Caco-2 (cell line): ENCODE results near the gene RPUSD3. TPM values are rescaled to one million over a fixed set of nuclear protein-coding genes. Genes with fewer than 3 reads are reported as not detected.

Experiments
- BruUV-seq: library from RNA; stranded (reverse); fragments of 400-500 nt; replicated peaks from 2 replicates; lab custom pipeline; 2021; lab: Mats Ljungman, UMichigan
- CTCF ChIA-PET: fragments of 300-600 bp; sonication (Branson Sonifier 250); formaldehyde crosslinking; loops from one replicate; lab custom pipeline; 2022; ENCODE audit warnings: antibody characterized with exemption; lab: Charles Lee
- POLR2A ChIA-PET: fragments of 300-600 bp; sonication (Branson Sonifier 250); formaldehyde crosslinking; loops from one replicate; lab custom pipeline; 2022; ENCODE audit warnings: antibody characterized with exemption; lab: Charles Lee
- DNase-seq, 2 experiments: peaks; one replicate each; pipeline versions ENCODE4 v3.0.0 to v3.0.0-alpha.2; 2020 to 2022
- H3K27me3 ChIP-seq: replicated peaks from 2 replicates; pipeline ENCODE4 v1.6.0; 2011; ENCODE audit warnings: low read length; ENCODE audit not compliant: control insufficient read depth, insufficient read depth
- H3K36me3 ChIP-seq: 2 replicates; pipeline ENCODE4 v1.5.1; 2011; ENCODE audit warnings: low read length; ENCODE audit not compliant: control insufficient read depth, insufficient read depth
- H3K4me1 ChIP-seq: fragments of 250-450 bp; sonication (Bioruptor Pico); 2 replicates; pipeline ENCODE4 v1.5.1; 2020; ENCODE audit warnings: mild to moderate bottlenecking
- H3K4me3 ChIP-seq: 2 replicates; pipeline ENCODE4 v1.5.1; 2011; ENCODE audit warnings: low read depth, mild to moderate bottlenecking, control low read depth, low read length
- H3K9me3 ChIP-seq: fragments of 250-450 bp; sonication (Bioruptor Pico); 2 replicates; pipeline ENCODE4 v1.5.1; 2020; ENCODE audit warnings: mild to moderate bottlenecking, moderate library complexity
- H3K27ac Mint-ChIP-seq: one replicate; pipeline ENCODE4 v1.8.0; 2022; ENCODE audit warnings: mixed read lengths; ENCODE audit not compliant: unreplicated experiment
- H3K27me3 Mint-ChIP-seq: one replicate; pipeline ENCODE4 v1.8.0; 2022; ENCODE audit warnings: mixed read lengths; ENCODE audit not compliant: insufficient read depth, unreplicated experiment
- H3K36me3 Mint-ChIP-seq: one replicate; pipeline ENCODE4 v1.8.0; 2022; ENCODE audit warnings: mild to moderate bottlenecking, mixed read lengths; ENCODE audit not compliant: insufficient read depth, unreplicated experiment
- H3K4me1 Mint-ChIP-seq: one replicate; pipeline ENCODE4 v1.8.0; 2022; ENCODE audit warnings: low read depth, mixed read lengths; ENCODE audit not compliant: unreplicated experiment
- H3K4me3 Mint-ChIP-seq: one replicate; pipeline ENCODE4 v1.8.0; 2022; ENCODE audit warnings: mild to moderate bottlenecking, moderate library complexity, mixed read lengths; ENCODE audit not compliant: unreplicated experiment
- H3K9me3 Mint-ChIP-seq: one replicate; pipeline ENCODE4 v1.8.0; 2022; ENCODE audit warnings: mixed read lengths; ENCODE audit not compliant: unreplicated experiment
- intact Hi-C: fragments of 100-400 bp; cut with micrococcal nuclease; formaldehyde crosslinking; loops from one replicate; pipeline ENCODE4 v1.10.0; 2022; ENCODE audit not compliant: unreplicated experiment
- total RNA-seq: library from RNA; stranded (reverse); gene quantifications from 2 replicates; pipeline ENCODE4 v1.2.3, GENCODE V29; 2022
- TF ChIP-seq, protein P1 (sequence below), 2 experiments: fragments of 200-600 bp in 1 of 2; IDR thresholded peaks; 1 replicate in 1 of 2; 2 replicates in 1 of 2; pipeline versions ENCODE4 v1.5.1 to v1.8.0; 2011 to 2022; ENCODE audit warnings: antibody characterized with exemption in 1 of 2, control low read depth in 1 of 2, inconsistent platforms in 1 of 2, low read depth in 1 of 2, low read length in 1 of 2, mild to moderate bottlenecking in 1 of 2, moderate library complexity in 1 of 2; ENCODE audit not compliant: insufficient read depth in 1 of 2, severe bottlenecking in 1 of 2, unreplicated experiment in 1 of 2

Gene RPUSD3
- total RNA-seq, 1 experiment from 2014 or later, result 61.8 TPM

DNA sequence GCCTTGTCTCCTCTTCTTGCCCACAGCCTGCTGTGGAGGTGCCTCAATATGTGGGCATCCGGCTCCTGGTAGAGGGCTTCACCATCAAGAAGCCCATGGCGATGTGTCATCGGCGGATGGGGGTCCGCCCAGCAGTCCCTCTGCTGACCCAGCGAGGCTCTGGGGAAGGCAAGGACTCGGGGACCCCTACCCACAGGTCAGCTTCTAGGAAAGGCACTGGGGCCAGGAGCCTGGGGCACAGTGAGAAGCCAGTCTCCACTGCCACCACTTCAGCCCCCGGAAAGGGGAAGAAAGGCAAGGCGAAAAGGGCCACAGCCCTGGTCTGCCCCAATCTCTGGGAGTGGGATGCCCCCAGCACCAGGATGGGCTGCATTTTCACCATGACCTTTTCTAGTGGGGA lies 10.7 kb downstream of the RPUSD3 start:
- TF ChIP-seq, protein P1, sequence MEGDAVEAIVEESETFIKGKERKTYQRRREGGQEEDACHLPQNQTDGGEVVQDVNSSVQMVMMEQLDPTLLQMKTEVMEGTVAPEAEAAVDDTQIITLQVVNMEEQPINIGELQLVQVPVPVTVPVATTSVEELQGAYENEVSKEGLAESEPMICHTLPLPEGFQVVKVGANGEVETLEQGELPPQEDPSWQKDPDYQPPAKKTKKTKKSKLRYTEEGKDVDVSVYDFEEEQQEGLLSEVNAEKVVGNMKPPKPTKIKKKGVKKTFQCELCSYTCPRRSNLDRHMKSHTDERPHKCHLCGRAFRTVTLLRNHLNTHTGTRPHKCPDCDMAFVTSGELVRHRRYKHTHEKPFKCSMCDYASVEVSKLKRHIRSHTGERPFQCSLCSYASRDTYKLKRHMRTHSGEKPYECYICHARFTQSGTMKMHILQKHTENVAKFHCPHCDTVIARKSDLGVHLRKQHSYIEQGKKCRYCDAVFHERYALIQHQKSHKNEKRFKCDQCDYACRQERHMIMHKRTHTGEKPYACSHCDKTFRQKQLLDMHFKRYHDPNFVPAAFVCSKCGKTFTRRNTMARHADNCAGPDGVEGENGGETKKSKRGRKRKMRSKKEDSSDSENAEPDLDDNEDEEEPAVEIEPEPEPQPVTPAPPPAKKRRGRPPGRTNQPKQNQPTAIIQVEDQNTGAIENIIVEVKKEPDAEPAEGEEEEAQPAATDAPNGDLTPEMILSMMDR (IDR thresholded peaks at IDR 0.05; ENCODE audit: insufficient read depth in 1 of 2, low read depth in 1 of 2, low read length in 1 of 2, severe bottlenecking in 1 of 2, unreplicated experiment in 1 of 2), result no peak
- H3K9me3 Mint-ChIP-seq, result no peaks in the 10 kb centered on the region
- H3K4me1 Mint-ChIP-seq, result no peaks in the 10 kb centered on the region
- no peak for DNase-seq
- peaks cover 24% of the 10 kb centered on the region for H3K36me3 Mint-ChIP-seq
- no peak overlapping the region for H3K27ac Mint-ChIP-seq
- Histone ChIP-seq H3K36me3 (no peaks in the 10 kb centered on the region; the same call in 1 of the 2 replicates), H3K4me1 (no peaks in the 10 kb centered on the region), H3K9me3 (no peaks in the 10 kb centered on the region), H3K27me3 (no peaks in the 10 kb centered on the region), H3K4me3 (no peak overlapping the region)
- intact Hi-C loops, result no loop called here
- no TSS peak for BruUV-seq
- H3K4me3 Mint-ChIP-seq, result no peak overlapping the region
- POLR2A ChIA-PET, result no interaction called here
- CTCF ChIA-PET, result interaction anchor here (0.6 kb wide), 1 partner anchor 194 kb away, joined by 4 read pairs; no protein-coding TSS in a partner anchor
- H3K27me3 Mint-ChIP-seq, result no peaks in the 10 kb centered on the region

DNA sequence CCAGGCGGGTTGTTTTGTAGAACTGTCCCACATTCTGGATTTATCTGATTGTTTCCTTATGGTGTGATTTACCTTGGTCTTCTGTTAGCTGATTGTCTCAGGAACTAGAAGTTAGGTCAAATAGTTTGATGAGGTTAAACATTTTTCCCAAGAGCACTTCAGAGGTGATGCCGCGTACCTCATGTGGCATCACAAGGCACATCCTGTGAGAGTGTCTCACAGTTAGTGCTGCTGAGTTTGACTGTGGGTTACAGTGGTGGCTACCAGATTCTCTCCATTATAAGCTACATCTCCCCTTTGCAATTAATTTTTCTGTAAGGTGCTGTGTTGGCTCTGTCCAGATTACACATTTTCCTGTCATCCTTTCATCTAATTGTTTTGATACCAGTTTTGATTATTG lies 12.6 kb downstream of the RPUSD3 start:
- no peaks in the 10 kb centered on the region; the same call in 1 of the 2 replicates for H3K36me3 ChIP-seq
- H3K9me3 Mint-ChIP-seq, result no peaks in the 10 kb centered on the region
- no peak for DNase-seq
- ChIA-PET CTCF (interaction anchor here (1.8 kb wide), 1 partner anchor 115 kb away, joined by 9 read pairs; no protein-coding TSS in a partner anchor), POLR2A (interaction anchor here (0.6 to 0.7 kb wide), 2 partner anchors 86 to 115 kb away, joined by 4 to 6 read pairs; partner anchors contain the start of gene IL17RC)
- no peaks in the 10 kb centered on the region for H3K9me3 ChIP-seq
- no peak overlapping the region for H3K4me3 ChIP-seq
- no TSS peak for BruUV-seq
- no peaks in the 10 kb centered on the region for H3K4me1 ChIP-seq
- no peaks in the 10 kb centered on the region for H3K4me1 Mint-ChIP-seq
- intact Hi-C loops, result no loop called here
- peaks cover 19% of the 10 kb centered on the region for H3K36me3 Mint-ChIP-seq
- H3K27me3 ChIP-seq, result no peaks in the 10 kb centered on the region
- H3K4me3 Mint-ChIP-seq, result no peak overlapping the region
- H3K27ac Mint-ChIP-seq, result no peak overlapping the region
- no peaks in the 10 kb centered on the region for H3K27me3 Mint-ChIP-seq
- TF ChIP-seq, protein P1 (IDR thresholded peaks at IDR 0.05; ENCODE audit: insufficient read depth in 1 of 2, low read depth in 1 of 2, low read length in 1 of 2, severe bottlenecking in 1 of 2, unreplicated experiment in 1 of 2), result no peak

DNA sequence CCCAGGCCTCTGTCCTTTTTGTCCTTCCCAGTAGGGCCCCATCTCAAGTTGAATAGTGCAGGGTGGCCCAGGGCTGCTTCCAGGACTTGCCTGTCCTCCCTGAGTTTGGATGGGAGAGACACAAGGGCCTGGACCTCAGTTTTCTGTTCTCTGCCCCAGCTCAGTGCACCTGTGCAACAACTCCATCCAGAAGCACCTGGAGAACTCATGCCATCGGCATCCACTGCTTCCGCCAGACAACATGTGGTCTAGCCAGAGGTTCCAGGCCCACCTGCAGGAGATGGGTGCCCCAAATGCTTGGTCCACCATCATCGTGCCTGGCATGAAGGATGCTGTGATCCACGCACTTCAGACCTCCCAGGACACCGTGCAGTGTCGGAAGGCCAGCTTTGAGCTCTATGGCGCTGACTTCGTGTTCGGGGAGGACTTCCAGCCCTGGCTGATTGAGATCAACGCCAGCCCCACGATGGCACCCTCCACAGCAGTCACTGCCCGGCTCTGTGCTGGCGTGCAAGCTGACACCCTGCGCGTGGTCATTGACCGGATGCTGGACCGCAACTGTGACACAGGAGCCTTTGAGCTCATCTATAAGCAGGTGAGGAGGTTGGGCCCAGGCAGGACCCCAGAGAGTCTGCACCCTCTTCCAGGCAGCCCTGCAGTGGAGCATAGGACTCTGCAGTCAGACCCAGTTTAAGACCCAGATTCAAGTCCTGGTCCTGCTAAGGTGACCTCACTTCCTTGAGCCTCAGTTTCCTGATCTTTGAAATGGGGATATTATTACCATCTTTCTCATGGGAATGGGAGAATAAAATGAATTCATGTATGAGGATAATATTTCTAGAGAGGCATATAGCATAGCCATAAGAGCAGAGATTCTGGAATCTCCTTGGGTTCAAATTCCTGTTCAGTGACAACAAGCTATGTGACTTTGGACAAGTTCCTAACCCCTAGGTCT lies 14.7 kb downstream of the RPUSD3 start:
- intact Hi-C loops, result loop anchor here (5.0 kb wide), 1 partner anchor 103 kb away; the partner anchor contains the start of gene CRELD1
- TF ChIP-seq, protein P1 (IDR thresholded peaks at IDR 0.05; ENCODE audit: insufficient read depth in 1 of 2, low read depth in 1 of 2, low read length in 1 of 2, severe bottlenecking in 1 of 2, unreplicated experiment in 1 of 2), result no peak
- Mint-ChIP-seq H3K4me3 (no peak overlapping the region), H3K27me3 (no peaks in the 10 kb centered on the region), H3K4me1 (no peaks in the 10 kb centered on the region), H3K9me3 (no peaks in the 10 kb centered on the region), H3K36me3 (peaks cover 6% of the 10 kb centered on the region), H3K27ac (no peak overlapping the region)
- no peak for DNase-seq
- no peaks in the 10 kb centered on the region for H3K9me3 ChIP-seq
- POLR2A ChIA-PET, result interaction anchor here (0.6 kb wide), 2 partner anchors 103 to 259 kb away, joined by 3 to 5 read pairs; no protein-coding TSS in a partner anchor
- H3K36me3 ChIP-seq, result no peaks in the 10 kb centered on the region
- H3K4me1 ChIP-seq, result no peaks in the 10 kb centered on the region
- BruUV-seq, result no TSS peak
- CTCF ChIA-PET, result interaction anchor here (0.5 to 0.6 kb wide), 3 partner anchors 43 to 119 kb away, joined by 3 to 4 read pairs (median 3); no protein-coding TSS in a partner anchor
- H3K27me3 ChIP-seq, result no peaks in the 10 kb centered on the region
- H3K4me3 ChIP-seq, result no peak overlapping the region
